ENCODE measurements around the gene FAM9C. TPM values are rescaled to one million over a fixed set of nuclear protein-coding genes. Genes with fewer than 3 reads are reported as not detected.

FAM9C gene
- polyA plus RNA-seq (2013), result not detected

- POLR2A ChIA-PET, result no interaction called here
- Histone ChIP-seq H3K4me3 (ENCODE audit: control insufficient read depth in 1 of 7, extremely low read depth in 1 of 7, insufficient read depth in 4 of 7, low read depth in 2 of 7, low read length in 6 of 7) (no peak within 1 kb of the TSS), H3K27me3 (replicated peaks in 2 of 5; ENCODE audit: control insufficient read depth in 4 of 5, insufficient read depth in 5 of 5, low read length in 4 of 5) (peaks cover 0 to 13% (median 0%) of the 10 kb centered on the region in 5 experiments), H3K4me1 (ENCODE audit: control extremely low read depth in 1 of 4, control insufficient read depth in 4 of 4, insufficient read depth in 4 of 4, low read length in 3 of 4) (peaks cover 0 to 11% (median 0%) of the 10 kb centered on the region in 4 experiments), H3K27ac (ENCODE audit: insufficient read depth in 1 of 2, low read depth in 1 of 2, low read length in 2 of 2, poor library complexity in 1 of 2, severe bottlenecking in 2 of 2) (no peak within 1 kb of the TSS), H3K36me3 (ENCODE audit: control insufficient read depth in 4 of 4, insufficient read depth in 4 of 4, low read length in 3 of 4) (no peaks in the 10 kb centered on the region), H3K9me3 (ENCODE audit: control extremely low read depth in 1 of 5, control insufficient read depth in 4 of 5, insufficient read depth in 2 of 5, low read depth in 1 of 5, low read length in 4 of 5) (no peaks in the 10 kb centered on the region)
- 90% methylated on average over 21 of the region's 21 CpGs for WGBS (ENCODE audit: insufficient coverage)
- CTCF ChIA-PET, result no interaction called here
- DNase-seq, result no peak
These were observed at the start of gene FAM9C for GRCh38 chrX:13044441-13044840. TSS of gene FAM9C (minus strand) at chrX:13044620. CDS start at chrX:13043789, 831 bp downstream.

GRCh38 chrX:13093529-13094140 lies 49.2 kb upstream of the FAM9C start:
- POLR2A ChIA-PET, result no interaction called here
- H3K4me1 ChIP-seq (ENCODE audit: control extremely low read depth in 1 of 4, control insufficient read depth in 4 of 4, insufficient read depth in 4 of 4, low read length in 3 of 4), result peaks cover 2 to 36% (median 28%) of the 10 kb centered on the region in 4 experiments
- peak in 1 of 3 donors; percentile 33 for DNase-seq
- H3K36me3 ChIP-seq (ENCODE audit: control insufficient read depth in 4 of 4, insufficient read depth in 4 of 4, low read length in 3 of 4), result no peaks in the 10 kb centered on the region
- H3K9me3 ChIP-seq (ENCODE audit: control extremely low read depth in 1 of 5, control insufficient read depth in 4 of 5, insufficient read depth in 2 of 5, low read depth in 1 of 5, low read length in 4 of 5), result peaks cover 0 to 2% (median 0%) of the 10 kb centered on the region in 5 experiments
- H3K4me3 ChIP-seq (ENCODE audit: control insufficient read depth in 1 of 7, extremely low read depth in 1 of 7, insufficient read depth in 4 of 7, low read depth in 2 of 7, low read length in 6 of 7), result no peak overlapping the region
- no peak overlapping the region for H3K27ac ChIP-seq (ENCODE audit: insufficient read depth in 1 of 2, low read depth in 1 of 2, low read length in 2 of 2, poor library complexity in 1 of 2, severe bottlenecking in 2 of 2)
- no peaks in the 10 kb centered on the region for H3K27me3 ChIP-seq (replicated peaks in 2 of 5; ENCODE audit: control insufficient read depth in 4 of 5, insufficient read depth in 5 of 5, low read length in 4 of 5)
- WGBS (ENCODE audit: insufficient coverage), result 79% methylated on average over 3 of the region's 6 CpGs
- CTCF ChIA-PET, result interaction anchor here (0.6 to 0.9 kb wide), 2 partner anchors 9 to 22 kb away, joined by 3 to 4 read pairs; no protein-coding TSS in a partner anchor

DNA sequence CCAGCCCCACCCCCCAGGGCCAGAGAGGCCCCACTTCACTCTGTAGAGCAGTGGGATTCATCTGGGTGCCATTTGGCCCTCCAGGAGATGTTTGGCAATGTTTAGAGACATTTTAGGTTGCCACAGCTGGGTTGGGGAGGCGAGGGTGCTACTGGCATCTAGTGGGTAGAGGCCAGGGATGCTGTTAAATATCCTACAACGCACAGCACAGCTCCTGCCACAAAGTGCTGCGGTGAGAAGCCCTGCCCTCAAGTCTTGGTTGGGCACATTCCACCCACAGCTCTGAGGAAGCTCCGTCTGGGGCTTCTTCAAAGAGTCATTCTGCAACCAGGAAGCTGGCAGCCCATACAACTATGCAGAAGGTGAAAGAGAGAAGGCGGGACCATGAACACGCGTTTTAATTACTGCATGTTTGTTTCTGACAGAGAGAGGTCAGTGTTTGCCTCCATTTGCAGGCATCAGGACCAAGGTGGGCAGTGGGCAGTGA lies 48.1 kb upstream of the FAM9C start:
- H3K27ac ChIP-seq (ENCODE audit: insufficient read depth in 1 of 2, low read depth in 1 of 2, low read length in 2 of 2, poor library complexity in 1 of 2, severe bottlenecking in 2 of 2), result no peak overlapping the region
- H3K4me1 ChIP-seq (ENCODE audit: control extremely low read depth in 1 of 4, control insufficient read depth in 4 of 4, insufficient read depth in 4 of 4, low read length in 3 of 4), result peaks cover 11 to 47% (median 34%) of the 10 kb centered on the region in 4 experiments
- DNase-seq, result peak in 2 of 3 donors; percentile 55 to 65
- H3K9me3 ChIP-seq (ENCODE audit: control extremely low read depth in 1 of 5, control insufficient read depth in 4 of 5, insufficient read depth in 2 of 5, low read depth in 1 of 5, low read length in 4 of 5), result peaks cover 0 to 2% (median 0%) of the 10 kb centered on the region in 5 experiments
- ChIA-PET POLR2A (no interaction called here), CTCF (no interaction called here)
- no peaks in the 10 kb centered on the region for H3K36me3 ChIP-seq (ENCODE audit: control insufficient read depth in 4 of 4, insufficient read depth in 4 of 4, low read length in 3 of 4)
- no peaks in the 10 kb centered on the region for H3K27me3 ChIP-seq (replicated peaks in 2 of 5; ENCODE audit: control insufficient read depth in 4 of 5, insufficient read depth in 5 of 5, low read length in 4 of 5)
- WGBS (ENCODE audit: insufficient coverage), result 73% methylated on average over 7 of the region's 7 CpGs
- H3K4me3 ChIP-seq (ENCODE audit: control insufficient read depth in 1 of 7, extremely low read depth in 1 of 7, insufficient read depth in 4 of 7, low read depth in 2 of 7, low read length in 6 of 7), result no peak overlapping the region

DNA sequence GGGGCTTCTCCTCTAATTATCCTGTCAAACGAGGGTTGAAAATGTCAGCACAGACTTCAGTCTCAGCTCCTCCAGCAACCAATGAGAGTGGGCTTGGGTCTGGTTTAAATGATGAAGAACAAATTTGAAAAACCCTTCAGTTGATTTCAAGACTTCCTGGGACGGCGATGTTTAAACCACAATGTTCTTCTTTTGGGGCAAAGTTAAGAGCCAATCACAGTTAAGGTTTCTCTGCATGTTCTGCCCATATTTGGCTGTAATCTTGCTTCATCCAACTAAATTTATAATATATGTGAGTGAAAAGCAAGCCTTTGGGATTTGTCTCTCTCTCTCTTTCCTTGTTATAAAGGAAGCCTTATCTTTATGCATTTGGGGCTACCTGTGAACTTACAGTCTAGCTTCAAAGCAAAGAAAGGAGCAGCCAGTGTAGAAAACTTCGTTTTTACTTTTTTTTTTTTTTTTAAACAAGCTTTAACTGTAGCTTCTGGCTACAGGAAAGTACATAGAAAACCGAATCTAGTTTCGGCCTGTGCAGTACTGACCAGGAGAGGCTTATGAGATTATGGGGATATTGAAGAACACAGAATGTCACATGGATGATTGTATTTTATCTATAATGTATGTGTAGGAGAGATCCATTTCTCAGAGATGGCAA lies 46.8 kb upstream of the FAM9C start:
- POLR2A ChIA-PET, result interaction anchor here (0.9 to 1.7 kb wide), 2 partner anchors 116 to 118 kb away, joined by 3 to 5 read pairs; partner anchors contain the start of gene TMSB4X
- Histone ChIP-seq H3K4me3 (ENCODE audit: control insufficient read depth in 1 of 7, extremely low read depth in 1 of 7, insufficient read depth in 4 of 7, low read depth in 2 of 7, low read length in 6 of 7) (no peak overlapping the region), H3K36me3 (ENCODE audit: control insufficient read depth in 4 of 4, insufficient read depth in 4 of 4, low read length in 3 of 4) (no peaks in the 10 kb centered on the region), H3K27ac (ENCODE audit: insufficient read depth in 1 of 2, low read depth in 1 of 2, low read length in 2 of 2, poor library complexity in 1 of 2, severe bottlenecking in 2 of 2) (peak overlapping the region in 1 of 2 experiments; percentile 39), H3K4me1 (ENCODE audit: control extremely low read depth in 1 of 4, control insufficient read depth in 4 of 4, insufficient read depth in 4 of 4, low read length in 3 of 4) (peaks cover 22 to 55% (median 43%) of the 10 kb centered on the region in 4 experiments), H3K9me3 (ENCODE audit: control extremely low read depth in 1 of 5, control insufficient read depth in 4 of 5, insufficient read depth in 2 of 5, low read depth in 1 of 5, low read length in 4 of 5) (peaks cover 0 to 2% (median 0%) of the 10 kb centered on the region in 5 experiments), H3K27me3 (replicated peaks in 2 of 5; ENCODE audit: control insufficient read depth in 4 of 5, insufficient read depth in 5 of 5, low read length in 4 of 5) (no peaks in the 10 kb centered on the region)
- CTCF ChIA-PET, result interaction anchor here (0.6 to 1.7 kb wide), 4 partner anchors 11 to 140 kb away, joined by 3 to 4 read pairs (median 4); no protein-coding TSS in a partner anchor
- peak in 2 of 3 donors; percentile 65 to 72 for DNase-seq
- 75% methylated on average over 3 of the region's 6 CpGs for WGBS (ENCODE audit: insufficient coverage)

DNA sequence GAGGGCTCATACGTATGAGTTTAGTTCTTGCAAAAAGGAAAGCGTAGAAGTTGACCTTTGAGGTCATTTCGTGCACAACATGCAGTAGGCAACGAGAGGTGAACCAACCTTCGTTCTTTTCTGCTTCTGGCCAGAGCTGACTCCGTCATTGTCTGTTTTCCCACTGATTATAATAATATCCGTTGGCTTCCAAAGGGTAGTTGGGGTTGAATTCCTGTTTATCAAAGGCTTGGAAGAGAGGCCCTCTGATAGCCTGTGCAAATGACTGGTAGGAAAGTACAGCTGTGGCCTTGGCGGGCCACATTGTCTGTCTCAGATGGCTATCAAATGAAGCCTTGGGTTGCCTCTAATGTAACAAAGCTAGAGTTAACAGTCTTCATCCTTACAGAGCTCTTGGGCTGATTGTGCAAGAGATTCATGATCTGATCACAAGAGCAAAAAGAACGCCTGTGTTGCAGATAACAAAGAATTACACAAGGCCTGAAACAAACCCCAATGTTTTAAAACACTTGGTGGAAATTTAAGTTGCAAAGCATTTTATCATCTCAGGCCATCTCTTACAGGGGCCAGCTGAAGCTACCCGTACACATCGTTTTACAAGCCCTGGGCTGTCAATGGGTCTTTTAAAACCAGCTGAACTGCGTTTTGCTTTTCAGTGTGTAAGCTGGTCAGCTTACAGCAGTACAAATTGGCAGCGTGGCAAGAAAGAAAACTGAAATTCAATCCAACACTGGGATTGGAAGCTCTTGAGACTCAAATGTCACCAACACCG lies 46.1 kb upstream of the FAM9C start:
- CTCF ChIA-PET, result interaction anchor here (1.7 kb wide), 2 partner anchors 33 to 140 kb away, joined by 4 read pairs; no protein-coding TSS in a partner anchor
- H3K27me3 ChIP-seq (replicated peaks in 2 of 5; ENCODE audit: control insufficient read depth in 4 of 5, insufficient read depth in 5 of 5, low read length in 4 of 5), result no peaks in the 10 kb centered on the region
- H3K9me3 ChIP-seq (ENCODE audit: control extremely low read depth in 1 of 5, control insufficient read depth in 4 of 5, insufficient read depth in 2 of 5, low read depth in 1 of 5, low read length in 4 of 5), result peaks cover 0 to 2% (median 0%) of the 10 kb centered on the region in 5 experiments
- DNase-seq, result peak in 2 of 3 donors; percentile 52 to 64
- H3K27ac ChIP-seq (ENCODE audit: insufficient read depth in 1 of 2, low read depth in 1 of 2, low read length in 2 of 2, poor library complexity in 1 of 2, severe bottlenecking in 2 of 2), result peak overlapping the region; percentile 17 to 39
- POLR2A ChIA-PET, result interaction anchor here (0.9 to 1.7 kb wide), 2 partner anchors 115 to 118 kb away, joined by 3 to 5 read pairs; partner anchors contain the start of gene TMSB4X
- peaks cover 22 to 62% (median 46%) of the 10 kb centered on the region in 4 experiments for H3K4me1 ChIP-seq (ENCODE audit: control extremely low read depth in 1 of 4, control insufficient read depth in 4 of 4, insufficient read depth in 4 of 4, low read length in 3 of 4)
- no peaks in the 10 kb centered on the region for H3K36me3 ChIP-seq (ENCODE audit: control insufficient read depth in 4 of 4, insufficient read depth in 4 of 4, low read length in 3 of 4)
- WGBS (ENCODE audit: insufficient coverage), result 78% methylated on average over 13 of the region's 14 CpGs
- H3K4me3 ChIP-seq (ENCODE audit: control insufficient read depth in 1 of 7, extremely low read depth in 1 of 7, insufficient read depth in 4 of 7, low read depth in 2 of 7, low read length in 6 of 7), result peak overlapping the region in 1 of 7 experiments; percentile 21

- Histone ChIP-seq H3K27ac (ENCODE audit: insufficient read depth in 1 of 2, low read depth in 1 of 2, low read length in 2 of 2, poor library complexity in 1 of 2, severe bottlenecking in 2 of 2) (no peak overlapping the region), H3K4me3 (ENCODE audit: control insufficient read depth in 1 of 7, extremely low read depth in 1 of 7, insufficient read depth in 4 of 7, low read depth in 2 of 7, low read length in 6 of 7) (peak overlapping the region in 1 of 7 experiments; percentile 21), H3K9me3 (ENCODE audit: control extremely low read depth in 1 of 5, control insufficient read depth in 4 of 5, insufficient read depth in 2 of 5, low read depth in 1 of 5, low read length in 4 of 5) (peaks cover 0 to 2% (median 0%) of the 10 kb centered on the region in 5 experiments), H3K27me3 (replicated peaks in 2 of 5; ENCODE audit: control insufficient read depth in 4 of 5, insufficient read depth in 5 of 5, low read length in 4 of 5) (no peaks in the 10 kb centered on the region), H3K4me1 (ENCODE audit: control extremely low read depth in 1 of 4, control insufficient read depth in 4 of 4, insufficient read depth in 4 of 4, low read length in 3 of 4) (peaks cover 22 to 67% (median 46%) of the 10 kb centered on the region in 4 experiments), H3K36me3 (ENCODE audit: control insufficient read depth in 4 of 4, insufficient read depth in 4 of 4, low read length in 3 of 4) (no peaks in the 10 kb centered on the region)
- no peak for DNase-seq
- 73% methylated on average over 1 of the region's 1 CpG for WGBS (ENCODE audit: insufficient coverage)
- ChIA-PET CTCF (interaction anchor here (1.7 kb wide), 2 partner anchors 34 to 139 kb away, joined by 4 read pairs; no protein-coding TSS in a partner anchor), POLR2A (interaction anchor here (0.9 to 1.7 kb wide), 2 partner anchors 115 to 117 kb away, joined by 3 to 5 read pairs; partner anchors contain the start of gene TMSB4X)
These were observed 45.6 kb upstream of the FAM9C start for GRCh38 chrX:13090027-13090338.
